Frontal cortex (tissue), 4 donors: ENCODE results near the gene E2F3. TPM values are rescaled to one million over a fixed set of nuclear protein-coding genes. Genes with fewer than 3 reads are reported as not detected.

Experiments used
- DNase-seq, 2 donors: peaks; one replicate each; pipeline ENCODE4 v3.0.0; 2012; ENCODE audit warnings: low spot score in 2 of 2
- FAIRE-seq: peaks from 2 replicates; lab custom pipeline; 2012; peaks lifted over from hg19 to GRCh38; lab: Jason Lieb, UNC
- total RNA-seq: library from RNA; depleted of rRNA; stranded (reverse); fragments of >200 nt; gene quantifications from one replicate; pipeline ENCODE4 v1.2.3, GENCODE V29; 2014
- donor health status: control.
- donor health status: control.
- donor health status: control.

E2F3 gene
- total RNA-seq, 1 donor from 2014 or later: 4.1 TPM

GRCh38 chr6:20426177-20427082 is 24.8 kb downstream of the E2F3 start:
- FAIRE-seq (no peak), DNase-seq (no peak)

GRCh38 chr6:20427856-20428255 is 26.2 kb downstream of the E2F3 start:
- no peak for DNase-seq
- no peak for FAIRE-seq

- FAIRE-seq (no peak), DNase-seq (no peak)
Measured at GRCh38 chr6:20432692-20433091, 31.0 kb downstream of the E2F3 start.

GRCh38 chr6:20433321-20433720 is 31.6 kb downstream of the E2F3 start:
- DNase-seq (no peak), FAIRE-seq (no peak)

- FAIRE-seq (no peak), DNase-seq (no peak)
Measured at GRCh38 chr6:20433929-20434328, 32.2 kb downstream of the E2F3 start.

GRCh38 chr6:20434766-20435165 is 33.1 kb downstream of the E2F3 start:
- DNase-seq (no peak), FAIRE-seq (no peak)

- FAIRE-seq (no peak), DNase-seq (no peak)
Measured at GRCh38 chr6:20436719-20437118, 35.0 kb downstream of the E2F3 start.

GRCh38 chr6:20437639-20438038 is 36.0 kb downstream of the E2F3 start:
- no peak for FAIRE-seq
- no peak for DNase-seq

GRCh38 chr6:20438462-20439070 is 36.9 kb downstream of the E2F3 start:
- DNase-seq (no peak), FAIRE-seq (no peak)

GRCh38 chr6:20439558-20439957 is 37.9 kb downstream of the E2F3 start:
- no peak for FAIRE-seq
- no peak for DNase-seq

- DNase-seq (no peak), FAIRE-seq (no peak)
Measured at GRCh38 chr6:20440296-20440695, 38.6 kb downstream of the E2F3 start.

- DNase-seq (no peak), FAIRE-seq (no peak)
Measured at GRCh38 chr6:20441236-20441635, 39.6 kb downstream of the E2F3 start.

- DNase-seq (no peak), FAIRE-seq (no peak)
Measured at GRCh38 chr6:20441921-20442320, 40.2 kb downstream of the E2F3 start.

GRCh38 chr6:20444786-20445271 is 43.1 kb downstream of the E2F3 start:
- FAIRE-seq (no peak), DNase-seq (no peak)

GRCh38 chr6:20447157-20447556 is 45.5 kb downstream of the E2F3 start:
- DNase-seq (no peak), FAIRE-seq (no peak)

GRCh38 chr6:20447581-20448132 is 46.0 kb downstream of the E2F3 start:
- DNase-seq (no peak), FAIRE-seq (no peak)

GRCh38 chr6:20448828-20449227 is 47.1 kb downstream of the E2F3 start:
- no peak for FAIRE-seq

GRCh38 chr6:20454204-20454824 is 52.6 kb downstream of the E2F3 start:
- DNase-seq: no peak
- no peak for FAIRE-seq

More at GRCh38 chr6:20448828-20449227, 47.1 kb downstream of the E2F3 start:
- DNase-seq: no peak

GRCh38 chr6:20455251-20455940 is 53.7 kb downstream of the E2F3 start:
- no peak for DNase-seq

More at GRCh38 chr6:20455251-20455940, 53.7 kb downstream of the E2F3 start:
- FAIRE-seq: no peak
